DMS153 (cell line): ENCODE results near the gene NUP205.

Experiments
- DNase-seq: peaks from one replicate; lab custom pipeline; 2025; lab: John Stamatoyannopoulos, UW

NUP205 gene

GRCh38 chr7:135557455-135558336 lies at the start of gene NUP205:
TSS of gene NUP205 (plus strand) at chr7:135557917. CDS start at chr7:135557945, 28 bp downstream.
- peak; percentile 72 for DNase-seq

DNA sequence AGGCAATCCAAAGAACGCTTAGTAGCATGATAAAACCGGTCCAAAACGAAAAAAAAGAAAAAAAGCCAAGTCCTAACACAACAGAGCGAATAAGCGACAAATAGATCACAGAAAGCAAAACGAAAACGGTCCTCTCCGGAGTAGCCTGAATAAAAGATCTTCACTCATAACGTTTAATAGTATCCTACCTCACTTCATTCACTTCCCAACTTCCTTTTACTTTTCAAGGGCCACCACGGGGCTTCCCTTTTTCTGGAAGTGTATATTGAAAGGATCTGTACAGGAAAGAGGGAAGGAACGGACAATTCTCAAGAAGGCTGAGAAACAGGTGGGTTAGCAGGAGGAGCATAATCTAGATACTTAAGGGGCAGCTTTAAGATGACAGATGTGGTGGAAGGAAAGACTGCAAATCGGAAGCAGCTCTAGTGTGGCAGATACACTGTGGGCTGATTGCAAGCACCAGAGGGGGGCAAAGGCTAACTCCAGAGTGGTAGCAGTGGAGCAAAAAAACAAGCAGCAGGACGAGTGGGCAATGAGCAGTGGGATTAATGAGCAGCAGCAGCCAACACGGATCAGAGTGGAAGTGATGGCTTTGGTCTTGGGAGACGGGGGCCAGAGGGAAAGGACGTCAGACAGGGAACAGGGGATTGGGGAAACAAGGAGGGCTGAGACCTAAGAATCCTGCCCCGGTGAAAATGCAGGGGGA lies 48.7 kb upstream of the NUP205 start:
- no peak for DNase-seq

GRCh38 chr7:135509589-135509838 lies 48.2 kb upstream of the NUP205 start:
- no peak for DNase-seq

DNA sequence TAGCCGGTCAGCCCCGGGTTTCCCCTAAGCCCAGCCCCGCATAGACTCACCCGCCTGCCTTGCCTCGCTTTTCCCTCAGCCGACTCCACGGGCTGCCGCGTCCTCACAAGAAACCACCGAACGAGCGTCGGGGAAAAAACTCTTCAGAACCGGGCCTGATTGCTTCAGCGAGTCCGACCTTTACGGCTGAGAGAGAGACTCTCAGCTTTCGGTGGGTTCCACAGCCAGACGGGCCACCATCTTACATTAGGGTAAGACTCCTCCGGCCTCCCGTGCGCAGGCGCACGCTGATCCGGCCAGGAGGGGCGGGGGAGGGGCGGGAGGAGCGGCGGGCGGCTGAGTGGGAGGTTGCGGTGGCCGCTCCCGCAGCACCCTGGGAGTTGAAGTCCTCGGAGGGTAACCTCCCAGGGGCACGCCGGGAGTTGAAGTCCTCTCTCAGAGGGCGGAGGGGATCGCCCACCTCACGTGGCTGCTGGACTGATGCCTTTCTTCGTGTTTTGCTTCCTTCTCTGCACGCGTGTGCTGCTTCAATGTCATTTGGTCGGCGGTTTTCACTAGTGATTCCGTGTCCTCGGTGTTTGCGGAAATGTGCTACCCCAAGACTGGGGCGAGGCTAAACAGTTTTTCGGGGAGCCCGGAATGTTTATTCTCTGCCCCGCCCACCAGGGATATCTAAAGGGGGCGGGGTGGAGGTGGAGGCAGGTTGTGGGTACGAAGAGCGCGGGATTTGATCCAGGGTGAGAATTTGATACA lies 47.7 kb upstream of the NUP205 start, which contains the start of gene CNOT4:
Gene CNOT4, minus strand, starts transcription at position 264 of the 753 bp plus-strand sequence. CDS start 71,771 bp downstream, outside the sequence.
- peak; percentile 97 for DNase-seq

- no peak for DNase-seq
Observed at GRCh38 chr7:135510592-135511183, 47.0 kb upstream of the NUP205 start.

DNA sequence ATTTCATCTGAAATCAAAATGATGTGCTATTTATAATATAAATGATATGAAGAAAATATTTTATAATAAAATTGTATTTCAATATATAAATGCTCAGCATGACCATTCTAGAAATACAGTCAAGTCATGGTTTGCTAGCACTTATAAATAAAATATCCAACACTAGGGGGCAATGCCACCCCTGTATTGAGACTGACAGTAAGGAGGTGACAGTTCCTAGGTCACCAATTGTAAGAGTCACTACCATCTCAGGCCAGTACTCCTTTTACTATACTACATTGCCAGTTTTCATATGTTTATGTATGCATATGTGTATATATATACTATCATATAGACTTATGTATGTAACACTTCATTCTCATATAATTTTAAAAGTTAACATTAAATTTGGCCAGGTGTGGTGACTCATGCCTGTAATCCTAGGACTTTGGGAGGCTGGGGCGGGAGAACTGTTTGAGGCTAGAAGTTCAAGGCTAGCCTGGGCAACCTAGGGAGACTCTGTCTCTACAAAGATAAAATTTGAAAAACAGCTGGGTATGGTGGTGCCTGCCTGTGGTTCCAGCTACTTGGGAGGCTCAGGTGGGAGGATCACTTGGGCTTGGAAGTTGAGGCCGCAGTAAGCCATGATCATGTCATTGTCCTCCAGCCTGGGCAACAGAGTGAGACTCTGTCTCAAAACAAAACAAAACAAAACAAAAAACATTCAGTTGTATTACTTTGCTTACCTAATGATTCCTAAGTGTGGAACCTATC lies 45.4 kb upstream of the NUP205 start:
- DNase-seq: peak; percentile 28

- no peak for DNase-seq
Observed at GRCh38 chr7:135514856-135515255, 42.9 kb upstream of the NUP205 start.

GRCh38 chr7:135517060-135517459 lies 40.7 kb upstream of the NUP205 start:
- DNase-seq: no peak

DNA sequence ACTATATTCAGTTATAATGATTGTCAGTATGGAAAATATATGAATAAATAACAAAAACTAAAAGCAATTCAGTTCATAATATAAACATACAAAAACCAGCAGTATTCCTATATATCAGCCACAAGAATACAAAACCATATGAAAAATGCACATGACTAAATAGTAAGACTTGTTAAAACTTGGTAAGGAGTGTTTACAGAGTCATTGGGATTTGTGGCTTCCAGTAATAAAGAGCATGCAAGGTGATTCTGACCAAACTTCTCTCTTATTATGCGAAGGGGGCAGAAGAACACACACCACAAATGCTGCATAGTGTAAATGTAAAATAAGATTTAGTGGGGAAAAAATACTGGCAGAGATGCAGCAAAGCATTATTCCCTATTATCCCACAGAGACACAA lies 39.0 kb upstream of the NUP205 start:
- no peak for DNase-seq

GRCh38 chr7:135519233-135519688 lies 38.5 kb upstream of the NUP205 start:
- no peak for DNase-seq

DNA sequence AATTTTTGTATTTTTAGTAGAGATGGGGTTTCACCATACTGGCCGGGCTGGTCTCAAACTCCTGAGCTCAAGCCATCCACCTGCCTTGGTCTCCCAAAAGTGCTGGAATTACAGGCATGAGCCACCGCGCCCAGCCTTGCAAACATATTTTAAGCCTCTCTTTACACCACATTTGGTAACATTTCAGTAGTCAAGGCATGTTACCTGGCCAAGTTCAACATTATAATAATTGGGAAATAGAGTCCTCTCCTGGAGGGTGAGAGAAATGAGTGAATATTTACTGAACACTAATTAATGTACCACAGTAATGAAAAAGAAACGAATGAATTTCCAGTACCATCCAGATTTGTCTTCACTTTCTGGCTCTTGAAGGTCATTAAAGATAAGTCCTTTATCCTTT lies 37.8 kb upstream of the NUP205 start:
- DNase-seq: no peak

- no peak for DNase-seq
Observed at GRCh38 chr7:135522509-135522908, 35.2 kb upstream of the NUP205 start.

- no peak for DNase-seq
Observed at GRCh38 chr7:135523146-135523545, 34.6 kb upstream of the NUP205 start.

- DNase-seq: no peak
Observed at GRCh38 chr7:135525426-135525825, 32.3 kb upstream of the NUP205 start.

DNA sequence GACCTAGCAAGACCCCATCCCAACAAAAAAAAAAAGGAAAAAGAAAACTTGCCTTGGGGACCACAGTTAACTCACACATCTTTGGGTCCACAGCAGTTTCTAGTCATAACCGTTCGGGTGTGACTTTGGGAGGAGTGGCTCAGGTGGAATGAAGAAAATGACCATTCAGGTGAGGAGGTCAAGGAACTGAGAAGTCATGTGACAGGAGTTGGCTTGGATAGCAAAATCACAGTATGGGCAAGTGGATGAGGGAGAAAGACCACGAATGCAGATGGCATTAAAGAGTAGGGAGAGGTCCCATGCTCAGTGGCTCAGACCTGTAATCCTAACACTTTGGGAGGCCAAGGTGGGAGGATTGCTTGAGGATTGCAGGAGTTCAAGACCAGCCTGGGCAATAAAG lies 30.7 kb upstream of the NUP205 start:
- DNase-seq: no peak

- no peak for DNase-seq
Observed at GRCh38 chr7:135536150-135536549, 21.6 kb upstream of the NUP205 start.

GRCh38 chr7:135537453-135537852 lies 20.3 kb upstream of the NUP205 start:
- no peak for DNase-seq

GRCh38 chr7:135537905-135538304 lies 19.8 kb upstream of the NUP205 start:
- DNase-seq: no peak

DNA sequence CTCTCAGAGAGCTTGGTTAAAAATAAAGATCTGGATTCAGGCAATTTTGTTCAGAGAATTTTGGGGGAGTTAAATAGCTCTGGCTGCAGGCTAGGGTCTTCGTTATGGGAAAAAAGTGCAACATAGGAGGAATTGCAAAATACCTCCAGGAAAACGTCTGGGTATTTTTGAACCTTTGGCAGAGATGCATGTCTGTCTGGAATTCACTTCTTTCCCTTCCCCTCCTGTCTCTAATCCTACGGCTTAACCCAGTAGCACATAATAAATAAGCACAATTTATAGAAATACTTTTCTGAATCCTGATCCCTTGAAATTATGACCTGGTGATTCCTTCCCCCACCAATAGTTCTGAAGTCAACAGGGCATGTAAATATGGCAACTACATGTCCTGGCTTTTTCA lies 19.3 kb upstream of the NUP205 start:
- no peak for DNase-seq

- no peak for DNase-seq
Observed at GRCh38 chr7:135539629-135540028, 18.1 kb upstream of the NUP205 start.

DNA sequence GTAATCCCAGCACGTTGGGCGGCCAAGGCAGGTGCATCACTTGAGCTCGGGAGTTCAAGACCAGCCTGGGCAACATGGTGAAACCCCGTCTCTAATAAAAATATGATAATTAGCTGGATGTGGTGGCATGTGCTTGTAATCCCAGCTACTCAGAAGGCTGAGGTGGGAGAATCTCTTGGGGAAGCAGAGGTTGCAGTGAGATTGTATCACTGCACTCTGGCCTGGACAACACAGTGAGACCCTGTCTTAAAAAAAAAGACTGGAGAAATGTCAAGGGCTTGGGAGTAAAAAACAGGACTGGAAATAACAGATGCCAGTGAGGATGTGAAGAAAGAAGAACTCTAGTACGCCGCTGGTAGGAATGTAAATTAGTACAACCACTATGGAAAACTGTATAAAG lies 16.7 kb upstream of the NUP205 start:
- DNase-seq: no peak
